ENCODE data around the gene RFTN1. TPM values are rescaled to one million over a fixed set of nuclear protein-coding genes. Genes with fewer than 3 reads are reported as not detected.

The RFTN1 gene
- total RNA-seq, 1 donor from 2014 or later: 21.4 TPM

DNA sequence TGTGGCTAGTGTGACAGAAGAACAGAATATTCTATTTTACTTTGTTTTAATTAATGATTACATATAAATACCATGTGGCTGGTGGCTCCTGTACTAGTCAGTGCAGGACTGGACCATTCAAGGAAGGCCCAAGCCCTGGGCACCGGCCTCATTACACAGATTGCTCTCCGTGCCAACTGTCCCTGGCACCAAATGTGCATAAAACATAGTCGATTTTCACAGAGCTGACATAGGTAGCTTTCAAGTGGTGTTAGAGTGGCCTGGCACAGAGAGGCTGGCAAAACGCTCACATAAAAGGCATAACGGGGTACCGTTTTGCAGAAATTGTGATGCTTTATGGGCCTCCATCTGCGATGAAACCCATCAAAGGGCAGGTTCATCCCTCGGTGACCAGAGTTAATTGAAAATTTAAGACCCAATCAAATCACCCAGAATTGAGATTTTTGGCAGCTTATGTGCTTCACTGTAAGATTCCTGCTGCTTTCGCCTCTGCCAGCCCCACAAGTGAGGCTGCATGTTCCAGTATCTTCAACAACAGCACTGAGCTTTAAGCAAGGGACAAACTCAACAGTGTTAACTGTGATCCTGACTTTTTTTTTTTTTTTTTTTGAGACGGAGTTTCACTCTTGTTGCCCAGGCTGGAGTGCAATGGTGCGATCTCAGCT lies 25.9 kb downstream of the RFTN1 start:
- no peak for DNase-seq (ENCODE audit: low read depth in 2 of 2)

DNA sequence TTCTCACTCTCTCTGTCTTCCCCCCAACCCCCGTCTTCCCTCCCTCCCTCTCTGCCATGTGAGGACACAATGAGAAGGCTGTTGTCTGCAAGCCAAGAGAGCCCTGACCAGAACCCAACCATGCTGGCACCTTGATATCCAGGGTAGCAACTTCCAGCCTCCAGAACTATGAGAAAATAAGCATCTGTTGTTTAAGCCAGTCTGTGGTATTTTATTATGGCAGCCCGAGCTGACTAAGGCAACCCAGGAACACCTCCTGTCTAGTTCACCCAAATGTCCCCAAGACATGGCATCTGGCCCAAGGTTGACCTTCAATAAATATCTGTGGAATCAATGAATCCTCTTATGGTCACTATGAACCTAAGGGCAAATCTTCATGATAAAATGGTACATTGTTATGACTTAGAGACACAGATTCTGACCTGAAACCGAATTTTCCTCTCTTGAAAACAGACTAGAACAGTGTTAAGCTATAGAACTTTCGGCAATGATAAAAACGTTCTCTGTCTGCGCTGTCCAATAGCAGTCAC lies 26.5 kb downstream of the RFTN1 start:
- no peak for DNase-seq (ENCODE audit: low read depth in 2 of 2)

GRCh38 chr3:16486201-16486600 lies 27.3 kb downstream of the RFTN1 start:
- no peak for DNase-seq (ENCODE audit: low read depth in 2 of 2)

DNA sequence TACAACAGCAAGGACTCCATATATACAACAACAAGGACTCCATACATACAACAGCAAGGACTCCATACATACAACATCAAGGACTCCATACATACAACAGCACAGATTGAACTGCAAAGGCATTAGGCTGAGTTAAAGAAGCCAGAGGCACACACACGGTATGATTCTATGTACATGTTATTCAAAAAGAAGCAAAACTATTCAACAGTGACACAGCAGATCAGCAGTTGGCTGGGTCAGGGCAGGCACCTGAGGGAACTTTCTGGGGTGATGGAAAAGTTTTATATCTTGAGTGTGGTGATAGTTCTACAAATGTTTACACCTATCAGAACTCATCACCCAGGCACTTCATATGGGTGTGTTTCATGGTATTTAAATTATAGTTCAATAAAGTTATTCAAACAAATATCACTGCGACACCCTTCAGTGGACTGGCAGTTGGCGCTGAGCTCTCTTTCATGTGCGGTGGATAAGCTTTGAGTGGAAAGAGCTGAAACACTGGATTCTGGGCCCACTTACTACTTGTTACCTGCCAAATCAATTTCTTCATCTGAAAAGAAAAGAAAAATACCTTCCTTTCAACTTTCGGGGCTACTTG lies 28.0 kb downstream of the RFTN1 start:
- no peak for DNase-seq (ENCODE audit: low read depth in 2 of 2)

DNA sequence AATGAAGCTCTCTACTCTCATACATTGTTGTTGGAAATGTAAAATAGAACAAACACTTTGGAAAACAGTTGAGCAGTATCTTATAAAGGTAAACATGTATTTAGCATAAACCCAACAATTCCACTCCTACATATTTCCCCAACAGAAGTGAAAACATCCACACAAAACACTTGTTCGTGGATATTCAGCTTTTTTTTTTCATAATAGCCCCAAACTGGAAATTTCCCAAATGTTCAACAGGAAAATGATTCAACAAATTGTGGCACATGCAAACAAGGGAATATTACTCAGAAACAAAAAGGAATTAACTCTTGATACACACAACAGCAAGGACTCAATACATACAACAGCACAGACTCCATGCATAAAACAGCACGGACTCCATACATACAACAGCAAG lies 28.5 kb downstream of the RFTN1 start:
- DNase-seq (ENCODE audit: low read depth in 2 of 2): peak; percentile 33 to 59

- peak; percentile 19 to 98 for DNase-seq (ENCODE audit: low read depth in 2 of 2)
These were observed 29.3 kb downstream of the RFTN1 start for GRCh38 chr3:16484216-16484615.

DNA sequence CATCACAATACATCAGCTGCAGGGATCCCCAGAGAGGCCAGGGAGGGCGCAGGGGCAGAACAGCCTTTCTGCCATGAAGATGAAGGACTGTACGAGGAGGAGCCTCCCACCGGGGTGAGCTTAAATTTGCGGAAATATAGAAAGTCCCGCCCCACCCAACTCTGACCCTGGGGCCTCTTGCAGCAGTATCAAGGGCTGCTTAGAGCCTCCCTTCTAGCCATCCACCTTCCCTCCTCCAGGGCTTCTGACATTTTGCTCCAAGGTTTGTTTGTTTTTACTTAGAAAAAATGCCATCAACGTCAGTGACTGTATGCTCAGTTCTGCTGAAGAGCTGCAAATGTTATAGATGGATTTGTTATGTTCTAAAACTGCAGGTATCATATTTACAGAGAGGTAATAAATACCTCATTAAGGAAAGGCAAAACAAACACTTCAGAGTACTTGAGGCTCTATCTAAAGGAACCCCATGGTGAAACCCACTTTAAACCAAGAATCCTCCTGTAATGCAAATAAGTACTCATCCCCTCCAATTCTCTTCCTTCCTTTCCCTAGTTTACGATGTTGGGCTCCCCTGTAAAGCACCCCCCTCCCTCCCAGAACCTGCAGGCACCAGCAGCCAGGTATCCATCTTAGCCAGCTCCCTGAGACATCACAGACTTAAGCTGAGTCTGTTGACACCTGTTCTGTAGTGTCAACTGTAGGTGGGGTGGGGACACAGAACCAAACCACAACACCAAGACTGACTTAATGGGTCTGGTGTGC lies 30.5 kb downstream of the RFTN1 start:
- no peak for DNase-seq (ENCODE audit: low read depth in 2 of 2)

- no peak for DNase-seq (ENCODE audit: low read depth in 2 of 2)
These were observed 31.2 kb downstream of the RFTN1 start for GRCh38 chr3:16482194-16482769.

DNA sequence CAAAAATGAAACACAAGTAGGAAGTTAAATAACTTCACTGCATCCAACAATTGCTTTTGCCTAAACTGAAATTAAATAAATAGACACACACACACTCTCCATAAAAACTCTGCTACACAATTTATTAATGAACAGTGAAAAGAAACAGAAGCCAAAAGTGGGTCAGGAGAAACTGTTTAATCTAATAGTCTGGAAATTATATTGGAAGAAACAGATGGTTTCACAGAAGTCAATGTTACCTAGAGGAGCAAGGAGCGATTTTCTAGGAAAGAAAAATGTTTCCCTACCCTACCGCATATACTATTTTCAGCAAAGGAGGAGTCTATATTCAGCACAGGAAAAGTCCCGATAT lies 32.0 kb downstream of the RFTN1 start:
- DNase-seq (ENCODE audit: low read depth in 2 of 2): no peak

GRCh38 chr3:16480861-16481545 lies 32.5 kb downstream of the RFTN1 start:
- peak; percentile 20 to 84 for DNase-seq (ENCODE audit: low read depth in 2 of 2)

DNA sequence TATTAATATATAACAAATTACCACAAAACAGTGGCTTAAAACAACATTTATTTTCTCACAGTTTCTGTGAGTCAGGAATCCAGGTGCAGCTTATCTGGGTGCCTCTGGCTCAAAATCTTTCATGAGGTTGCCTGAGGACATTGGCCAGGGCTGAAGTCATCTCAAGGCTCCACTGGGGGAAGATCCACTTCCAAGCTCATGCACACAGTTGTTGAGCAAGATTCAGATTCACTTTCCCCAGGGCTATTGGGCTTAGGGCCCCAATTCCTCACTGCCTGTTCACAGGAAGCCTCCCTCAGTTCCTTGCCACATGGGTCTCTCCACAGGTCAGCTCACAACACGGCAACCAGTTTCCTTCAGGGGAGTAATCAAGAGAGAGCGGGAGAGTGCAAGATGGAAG lies 35.0 kb downstream of the RFTN1 start:
- no peak for DNase-seq (ENCODE audit: low read depth in 2 of 2)

GRCh38 chr3:16477521-16477920 lies 36.0 kb downstream of the RFTN1 start:
- DNase-seq (ENCODE audit: low read depth in 2 of 2): no peak

DNA sequence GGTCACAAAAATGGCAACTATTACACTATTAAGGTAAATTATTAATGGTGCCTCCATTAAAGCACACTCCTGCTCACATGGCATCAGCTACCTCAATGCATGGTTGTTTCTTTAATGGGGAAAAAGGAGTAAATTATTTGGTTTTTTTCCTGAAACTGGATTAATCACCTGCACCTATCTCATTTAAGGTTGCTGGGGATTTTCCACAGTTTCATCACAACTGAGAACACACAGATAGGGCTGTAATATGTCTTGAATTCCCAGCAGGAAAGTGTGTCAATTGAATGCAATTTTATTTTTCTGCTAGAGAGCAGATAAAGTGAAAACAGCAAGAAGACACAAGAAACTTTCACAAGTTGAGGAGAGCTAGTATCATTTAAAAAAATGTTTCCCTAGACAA lies 36.4 kb downstream of the RFTN1 start:
- DNase-seq (ENCODE audit: low read depth in 2 of 2): no peak

GRCh38 chr3:16476636-16477035 lies 36.9 kb downstream of the RFTN1 start:
- peak in 1 of 2 donors; percentile 95 for DNase-seq (ENCODE audit: low read depth in 2 of 2)

- no peak for DNase-seq (ENCODE audit: low read depth in 2 of 2)
These were observed 37.7 kb downstream of the RFTN1 start for GRCh38 chr3:16475766-16476165.

DNA sequence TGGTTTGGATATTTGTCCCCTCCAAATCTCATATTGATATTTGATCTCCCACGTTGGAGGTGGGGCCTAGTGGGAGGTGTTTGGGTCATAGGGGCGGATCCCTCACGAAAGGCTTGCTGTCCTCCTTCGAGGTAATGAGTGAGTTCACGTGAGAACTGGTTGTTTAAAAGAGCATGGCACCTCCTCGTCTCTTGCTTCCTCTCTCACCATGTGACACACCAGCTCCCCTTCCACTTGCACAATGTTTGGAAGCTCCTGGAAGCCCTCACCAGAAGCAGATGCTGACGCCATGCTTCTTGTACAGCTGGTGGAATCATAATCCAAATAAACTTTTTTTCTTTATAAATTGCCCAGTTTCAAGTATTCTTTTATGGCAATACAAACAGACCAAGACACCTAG lies 38.6 kb downstream of the RFTN1 start:
- no peak for DNase-seq (ENCODE audit: low read depth in 2 of 2)

DNA sequence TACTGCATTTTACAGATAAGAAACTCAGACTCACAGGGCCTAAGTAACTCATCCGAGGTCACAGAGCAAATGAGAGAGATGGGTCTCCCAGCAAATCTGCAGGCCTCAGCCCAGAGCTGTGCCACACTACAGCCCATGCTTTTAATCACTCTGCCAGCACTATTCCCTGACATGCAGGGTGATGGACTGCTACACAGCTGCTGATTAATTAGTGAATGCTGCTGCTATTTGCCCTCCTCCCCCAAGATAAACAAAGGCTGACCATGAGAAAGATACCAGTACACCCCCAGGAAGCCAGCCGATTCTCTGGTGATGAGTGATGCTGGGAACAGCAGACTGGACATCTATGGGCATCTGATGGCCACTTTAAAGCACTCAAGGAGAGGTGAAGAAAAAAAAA lies 39.3 kb downstream of the RFTN1 start:
- peak in 1 of 2 donors; percentile 68 for DNase-seq (ENCODE audit: low read depth in 2 of 2)

- DNase-seq (ENCODE audit: low read depth in 2 of 2): no peak
These were observed 40.9 kb downstream of the RFTN1 start for GRCh38 chr3:16472593-16472992.

DNA sequence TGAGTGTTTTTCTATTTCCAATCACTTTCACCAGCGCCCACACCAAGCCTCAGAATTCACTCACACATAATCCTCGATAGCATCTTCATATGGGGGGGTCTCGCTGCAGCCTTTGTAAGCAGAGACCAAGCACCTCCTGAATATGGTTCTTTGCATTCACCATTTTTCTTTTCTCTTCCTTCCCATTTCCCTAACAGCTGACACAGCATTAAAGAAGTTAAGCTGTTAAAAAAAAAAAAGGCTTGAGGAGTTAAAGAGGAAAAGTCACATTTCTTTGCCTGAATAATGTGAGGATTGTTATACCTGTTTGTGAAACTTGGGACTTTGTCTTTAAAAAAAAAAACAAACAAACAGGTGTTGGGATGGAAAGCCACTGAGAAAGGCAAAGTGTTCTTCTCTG lies 41.6 kb downstream of the RFTN1 start:
- no peak for DNase-seq (ENCODE audit: low read depth in 2 of 2)

GRCh38 chr3:16470590-16470989 lies 42.9 kb downstream of the RFTN1 start:
- DNase-seq (ENCODE audit: low read depth in 2 of 2): no peak

DNA sequence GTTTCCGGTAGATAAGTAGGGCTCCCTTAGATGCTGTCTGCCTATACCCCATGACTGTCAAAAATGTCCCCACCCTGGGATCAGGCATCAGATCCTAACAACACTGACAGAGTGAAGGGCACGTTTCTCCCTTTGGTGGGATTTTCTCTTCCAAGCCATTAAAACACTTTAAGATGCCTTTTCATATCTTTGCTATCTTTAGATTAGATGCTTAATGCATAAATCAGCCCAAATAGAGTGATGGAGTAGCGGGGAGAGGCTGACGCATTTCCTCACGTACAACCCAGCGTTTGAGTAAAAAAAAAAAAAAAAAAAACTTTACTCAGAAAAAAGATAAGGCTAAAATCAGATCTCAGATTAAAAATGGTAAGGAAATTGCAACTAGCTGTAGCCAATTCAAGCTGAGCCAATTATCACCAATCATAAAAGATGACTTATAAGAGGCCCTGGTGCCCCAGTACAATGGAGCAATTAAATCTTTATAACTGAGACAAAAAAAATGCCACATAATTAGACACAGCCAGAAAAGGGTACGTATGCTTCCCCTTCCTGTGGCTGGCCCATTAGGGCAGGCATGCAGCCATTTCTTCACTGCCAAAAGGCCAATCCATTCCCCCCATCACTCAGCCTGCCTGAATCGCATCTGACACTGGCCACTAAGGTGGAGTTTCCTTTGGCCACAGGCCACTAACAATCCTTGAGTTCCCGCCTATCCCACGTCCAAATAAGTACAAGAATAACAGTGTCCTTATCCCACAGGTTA lies 45.0 kb downstream of the RFTN1 start:
- peak; percentile 62 to 72 for DNase-seq (ENCODE audit: low read depth in 2 of 2)
